HAP-1 (cell line): Measurements from ENCODE around the gene GPC1.
A peak's percentile ranks its signal among the peaks of the same experiment; 100 is the strongest.

Experiments used
- DNase-seq, 2 experiments: peaks; one replicate each; pipeline ENCODE4 v3.0.0-alpha.2; 2016 to 2020; ENCODE audit warnings: low spot score in 2 of 2
- H3K27me3 ChIP-seq: fragments of 250-450 bp; sonication (Bioruptor Pico); 2 replicates; pipeline ENCODE4 v1.5.1; 2020; ENCODE audit warnings: low read depth, mild to moderate bottlenecking, moderate library complexity
- H3K36me3 ChIP-seq: fragments of 250-450 bp; sonication (Bioruptor Pico); replicated peaks from 2 replicates; pipeline ENCODE4 v1.5.1; 2020; ENCODE audit warnings: mild to moderate bottlenecking
- H3K4me1 ChIP-seq: fragments of 250-450 bp; sonication (Bioruptor Pico); 2 replicates; pipeline ENCODE4 v1.5.1; 2020; ENCODE audit warnings: mild to moderate bottlenecking
- H3K4me3 ChIP-seq: fragments of 250-450 bp; sonication (Bioruptor Pico); 2 replicates; pipeline ENCODE4 v1.5.1; 2020; ENCODE audit warnings: mild to moderate bottlenecking, moderate library complexity
- H3K9me3 ChIP-seq: fragments of 250-450 bp; sonication (Bioruptor Pico); 2 replicates; pipeline ENCODE4 v1.5.1; 2020; ENCODE audit warnings: mild to moderate bottlenecking, moderate library complexity
- in situ Hi-C: fragments of 300-500 bp; cut with MboI; formaldehyde crosslinking; loops from 3 replicates; pipeline ENCODE4 v1.14.3; 2020; ENCODE audit warnings: low sequenced_read_pairs, inconsistent platforms, mixed read lengths

Gene GPC1

DNA sequence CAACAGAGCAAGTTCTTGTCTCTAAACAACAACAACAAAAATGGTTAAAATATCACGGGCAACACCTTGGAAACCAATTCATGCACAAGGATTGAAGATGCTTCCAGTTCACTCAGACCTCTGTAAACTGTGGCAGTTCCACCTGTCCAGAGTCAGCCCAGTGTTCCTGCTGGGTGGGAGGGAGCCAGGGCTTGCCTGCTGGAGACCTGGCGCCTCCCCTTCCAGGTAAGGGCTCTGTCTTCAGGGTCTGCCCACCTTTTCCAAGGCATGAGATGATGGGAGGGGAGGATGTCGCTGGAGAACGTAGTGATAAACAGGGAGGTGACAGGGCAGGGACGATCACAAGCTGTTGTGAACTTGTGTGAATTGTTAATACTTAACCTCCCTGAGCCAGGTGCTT, 9.8 kb upstream of the GPC1 start:
- H3K9me3 ChIP-seq = peaks cover 2% of the 10 kb centered on the region; the same call in 1 of the 2 replicates
- no peak for DNase-seq
- H3K36me3 ChIP-seq = no peaks in the 10 kb centered on the region
- in situ Hi-C loops = loop anchor here (25.0 kb wide), 1 partner anchor 363 kb away; the partner anchor contains the start of gene OR6B3
- no peak overlapping the region for H3K4me3 ChIP-seq
- H3K4me1 ChIP-seq = no peaks in the 10 kb centered on the region
- no peaks in the 10 kb centered on the region; the same call in 1 of the 2 replicates for H3K27me3 ChIP-seq

DNA sequence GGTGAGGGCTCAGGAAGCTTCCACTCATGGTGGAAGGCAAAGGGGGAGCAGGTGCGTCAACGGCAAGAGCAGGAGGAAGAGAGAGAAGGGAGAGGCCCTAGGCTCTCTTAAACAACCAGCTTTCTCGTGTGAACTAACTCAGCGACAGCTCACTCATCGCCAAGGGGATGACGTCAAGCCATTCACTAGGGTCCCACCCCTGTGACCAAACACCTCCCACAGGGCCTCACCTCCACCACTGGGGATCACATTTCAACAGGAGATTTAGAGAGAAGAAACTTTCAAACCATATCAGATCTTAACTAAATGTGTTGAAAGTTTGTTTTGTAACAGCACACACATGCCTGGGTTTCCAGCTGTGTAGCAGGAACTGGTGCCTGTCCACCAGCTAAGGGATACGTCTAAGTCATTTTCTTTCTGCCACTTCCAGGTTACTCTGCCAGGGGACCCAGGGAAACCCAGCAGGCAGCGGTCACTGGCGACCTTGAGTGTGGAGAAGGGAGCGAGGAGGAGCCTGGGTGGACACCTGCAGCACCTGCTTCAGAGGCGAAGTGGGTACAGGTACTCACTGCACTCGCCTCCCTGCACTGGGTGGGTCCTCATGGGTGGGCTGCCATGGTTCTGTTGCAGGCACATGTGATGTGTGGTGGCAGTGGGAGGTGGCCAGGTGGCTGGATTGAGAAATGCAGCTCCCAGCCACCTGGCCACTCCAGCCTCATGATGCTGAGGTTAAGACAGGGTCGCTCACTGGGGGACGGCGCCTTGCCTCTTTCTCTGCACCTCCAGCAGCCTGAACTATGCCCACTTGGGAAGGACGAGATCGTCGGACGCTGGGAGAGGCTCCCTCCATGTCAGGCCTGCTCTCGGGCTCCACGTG, 8.4 kb upstream of the GPC1 start:
- in situ Hi-C loops = loop anchor here (25.0 kb wide), 1 partner anchor 365 kb away; the partner anchor contains the start of gene OR6B3
- DNase-seq = peak in 1 of 2 experiments; percentile 5
- H3K4me1 ChIP-seq = no peaks in the 10 kb centered on the region
- H3K27me3 ChIP-seq = no peaks in the 10 kb centered on the region; the same call in 1 of the 2 replicates
- no peaks in the 10 kb centered on the region for H3K36me3 ChIP-seq
- H3K4me3 ChIP-seq = no peak overlapping the region
- peaks cover 2% of the 10 kb centered on the region; the same call in 1 of the 2 replicates for H3K9me3 ChIP-seq

- Histone ChIP-seq H3K4me3 (no peak overlapping the region), H3K36me3 (no peaks in the 10 kb centered on the region), H3K27me3 (no peaks in the 10 kb centered on the region; the same call in 1 of the 2 replicates), H3K9me3 (no peaks in the 10 kb centered on the region), H3K4me1 (no peaks in the 10 kb centered on the region)
- no peak for DNase-seq
- in situ Hi-C loops = loop anchor here (25.0 kb wide), 1 partner anchor 365 kb away; the partner anchor contains the start of gene OR6B3
Measured at GRCh38 chr2:240427729-240428128, 7.7 kb upstream of the GPC1 start.

- H3K4me1 ChIP-seq = no peaks in the 10 kb centered on the region
- in situ Hi-C loops = loop anchor here (25.0 kb wide), 1 partner anchor 366 kb away; the partner anchor contains the start of gene OR6B3
Measured at GRCh38 chr2:240428245-240428644, 7.2 kb upstream of the GPC1 start.

DNA sequence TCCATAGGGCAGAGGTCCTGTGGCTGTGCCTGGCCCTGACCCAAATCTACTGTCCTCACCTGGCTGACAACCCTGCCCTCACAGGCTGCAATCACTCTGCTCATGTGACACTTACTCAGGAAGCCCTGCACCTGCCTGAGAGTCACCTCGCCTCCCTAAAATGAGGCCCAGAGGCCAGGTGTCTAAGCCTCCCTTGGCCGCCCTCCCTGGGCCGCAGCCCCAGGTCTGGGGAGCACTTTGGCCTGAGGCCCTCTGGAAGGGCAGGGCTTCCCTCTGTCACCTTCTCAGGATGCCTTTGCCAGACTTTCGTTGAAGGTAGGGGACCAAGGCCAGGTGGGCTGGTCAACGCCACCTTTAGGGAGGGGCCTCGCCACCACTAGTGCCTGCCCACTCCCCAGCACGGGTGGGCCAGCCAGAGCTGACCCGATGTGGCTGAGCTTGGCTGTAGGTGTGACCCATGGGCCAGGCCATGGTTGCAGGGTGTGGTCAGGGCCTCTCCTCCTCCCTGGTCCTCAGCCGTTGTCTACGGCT, 6.1 kb upstream of the GPC1 start:
- Histone ChIP-seq H3K27me3 (no peaks in the 10 kb centered on the region; the same call in 1 of the 2 replicates), H3K4me1 (peaks cover 2% of the 10 kb centered on the region), H3K4me3 (no peak overlapping the region), H3K36me3 (no peaks in the 10 kb centered on the region), H3K9me3 (no peaks in the 10 kb centered on the region)
- in situ Hi-C loops = loop anchor here (25.0 kb wide), 1 partner anchor 367 kb away; the partner anchor contains the start of gene OR6B3
- DNase-seq = no peak

More at GRCh38 chr2:240428245-240428644, 7.2 kb upstream of the GPC1 start:
- no peak for DNase-seq
- Histone ChIP-seq H3K27me3 (no peaks in the 10 kb centered on the region; the same call in 1 of the 2 replicates), H3K36me3 (no peaks in the 10 kb centered on the region), H3K9me3 (no peaks in the 10 kb centered on the region), H3K4me3 (no peak overlapping the region)

- H3K9me3 ChIP-seq = no peaks in the 10 kb centered on the region
- no peak overlapping the region for H3K4me3 ChIP-seq
- in situ Hi-C loops = loop anchor here (25.0 kb wide), 1 partner anchor 368 kb away; the partner anchor contains the start of gene OR6B3
- peaks cover 6% of the 10 kb centered on the region for H3K4me1 ChIP-seq
- DNase-seq = peak in 1 of 2 experiments; percentile 4
- H3K36me3 ChIP-seq = no peaks in the 10 kb centered on the region
- no peaks in the 10 kb centered on the region; the same call in 1 of the 2 replicates for H3K27me3 ChIP-seq
Measured at GRCh38 chr2:240429872-240430491, 5.5 kb upstream of the GPC1 start.

DNA sequence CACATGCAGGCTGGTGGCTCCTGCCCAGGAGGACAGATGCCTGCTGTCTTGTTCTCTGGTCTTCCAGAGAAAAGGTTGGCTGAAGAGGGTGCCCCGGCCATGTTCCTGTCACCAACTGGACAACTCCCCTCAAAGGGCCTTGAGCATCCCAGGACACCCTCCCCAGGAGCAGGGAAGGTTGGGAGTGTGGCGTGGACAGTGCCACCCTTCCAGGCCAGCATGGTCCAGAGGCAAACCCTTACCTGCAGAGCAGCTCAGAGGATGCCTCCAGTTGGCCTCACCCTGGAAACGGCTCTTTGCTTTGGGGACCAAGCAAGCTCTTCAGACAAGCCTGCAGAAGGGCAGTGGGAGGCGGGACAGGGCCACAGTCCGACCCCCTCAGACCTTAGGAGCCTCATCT, 4.9 kb upstream of the GPC1 start:
- Histone ChIP-seq H3K36me3 (no peaks in the 10 kb centered on the region), H3K4me3 (no peak overlapping the region), H3K4me1 (peaks cover 6% of the 10 kb centered on the region), H3K9me3 (no peaks in the 10 kb centered on the region), H3K27me3 (no peaks in the 10 kb centered on the region; the same call in 1 of the 2 replicates)
- DNase-seq = no peak
- in situ Hi-C loops = loop anchor here (25.0 kb wide), 1 partner anchor 368 kb away; the partner anchor contains the start of gene OR6B3

GRCh38 chr2:240431271-240431660, 4.2 kb upstream of the GPC1 start:
- Histone ChIP-seq H3K36me3 (no peaks in the 10 kb centered on the region), H3K4me1 (peaks cover 6% of the 10 kb centered on the region), H3K27me3 (no peaks in the 10 kb centered on the region; the same call in 1 of the 2 replicates), H3K4me3 (no peak overlapping the region), H3K9me3 (no peaks in the 10 kb centered on the region)
- DNase-seq = peak in 1 of 2 experiments; percentile 5
- in situ Hi-C loops = loop anchor here (25.0 kb wide), 1 partner anchor 369 kb away; the partner anchor contains the start of gene OR6B3

DNA sequence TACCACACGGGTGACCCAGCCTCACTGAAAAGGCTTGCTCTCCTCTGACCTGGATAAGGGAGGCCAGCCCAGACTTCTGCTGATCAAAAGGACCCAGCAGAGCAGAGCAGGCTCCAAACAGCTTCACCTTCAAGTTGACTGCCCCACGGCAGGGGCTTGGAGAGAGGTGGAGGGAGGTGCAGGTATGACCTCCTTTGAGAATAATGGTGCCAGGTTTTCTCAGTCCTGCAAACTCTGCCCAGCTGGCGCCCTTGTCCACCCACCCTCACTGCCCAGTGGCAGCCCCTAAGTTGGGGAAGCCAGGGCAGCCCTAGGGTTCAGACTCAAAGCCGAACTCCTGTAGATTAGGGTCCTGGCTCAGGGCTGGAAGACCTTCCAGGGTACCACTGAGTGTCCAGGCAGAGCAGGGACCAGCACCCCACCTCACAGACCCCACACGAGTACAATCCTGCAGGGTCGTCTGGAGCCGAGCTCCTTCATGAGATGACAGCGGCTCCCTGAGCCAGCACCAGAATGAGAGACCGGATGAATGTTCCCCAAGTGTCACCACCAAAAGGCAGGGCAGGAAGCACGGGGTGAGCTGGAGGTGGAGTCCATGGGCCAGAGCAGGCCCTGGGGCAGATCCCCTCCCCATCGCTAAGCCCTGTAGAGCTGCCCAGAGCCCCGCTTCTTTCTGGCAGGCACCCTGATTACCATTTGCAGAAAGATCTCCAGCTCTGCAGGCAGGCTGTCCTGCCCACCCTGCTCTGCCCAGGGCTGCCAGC, 3.6 kb upstream of the GPC1 start:
- in situ Hi-C loops = loop anchor here (25.0 kb wide), 1 partner anchor 370 kb away; the partner anchor contains the start of gene OR6B3
- Histone ChIP-seq H3K4me3 (no peak overlapping the region), H3K36me3 (no peaks in the 10 kb centered on the region), H3K9me3 (no peaks in the 10 kb centered on the region), H3K4me1 (peaks cover 10% of the 10 kb centered on the region), H3K27me3 (no peaks in the 10 kb centered on the region; the same call in 1 of the 2 replicates)
- DNase-seq = peak in 1 of 2 experiments; percentile 6

GRCh38 chr2:240432430-240432819, 3.0 kb upstream of the GPC1 start:
- peaks cover 13% of the 10 kb centered on the region for H3K4me1 ChIP-seq
- H3K4me3 ChIP-seq = no peak overlapping the region
- DNase-seq = no peak
- H3K27me3 ChIP-seq = no peaks in the 10 kb centered on the region; the same call in 1 of the 2 replicates
- H3K36me3 ChIP-seq = no peaks in the 10 kb centered on the region
- in situ Hi-C loops = loop anchor here (25.0 kb wide), 1 partner anchor 370 kb away; the partner anchor contains the start of gene OR6B3
- H3K9me3 ChIP-seq = no peaks in the 10 kb centered on the region

GRCh38 chr2:240432820-240433801, 2.4 kb upstream of the GPC1 start:
- no peak overlapping the region for H3K4me3 ChIP-seq
- H3K36me3 ChIP-seq = no peaks in the 10 kb centered on the region
- no peaks in the 10 kb centered on the region; the same call in 1 of the 2 replicates for H3K27me3 ChIP-seq
- in situ Hi-C loops = loop anchor here (25.0 kb wide), 1 partner anchor 371 kb away; the partner anchor contains the start of gene OR6B3
- H3K4me1 ChIP-seq = peaks cover 16% of the 10 kb centered on the region
- H3K9me3 ChIP-seq = no peaks in the 10 kb centered on the region
- DNase-seq = peak in 1 of 2 experiments; percentile 6
